HG02885 (cell line): ENCODE data around the gene DTNA.

Experiments
- ATAC-seq: cut with Tn5 transposase; IDR thresholded peaks from one replicate; pipeline ENCODE4 v1.9.1; 2021; ENCODE audit warnings: mild to moderate bottlenecking; ENCODE audit not compliant: unreplicated experiment, poor library complexity

The DTNA gene

GRCh38 chr18:34760444-34760843 lies 50.3 kb downstream of the DTNA start:
- no peak for ATAC-seq

DNA sequence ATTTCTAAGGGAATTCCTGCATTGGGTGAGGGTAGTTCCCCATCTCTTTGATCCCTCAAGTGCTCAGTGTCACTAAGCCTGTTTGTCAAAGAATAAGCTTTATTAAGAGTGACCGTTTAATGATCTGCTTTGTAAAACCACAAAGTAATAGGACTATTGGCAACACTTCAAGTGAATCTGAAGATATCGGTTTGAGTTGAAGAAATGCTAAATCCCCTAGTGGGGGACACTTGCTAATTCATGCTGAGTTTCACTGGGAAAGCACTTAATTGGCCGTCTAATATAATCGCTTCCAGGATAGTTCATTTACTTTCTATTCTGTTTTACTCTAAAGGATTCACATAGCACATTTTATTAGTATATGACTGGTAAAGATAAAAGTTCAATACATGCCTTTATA lies 54.4 kb downstream of the DTNA start:
- no peak for ATAC-seq

DNA sequence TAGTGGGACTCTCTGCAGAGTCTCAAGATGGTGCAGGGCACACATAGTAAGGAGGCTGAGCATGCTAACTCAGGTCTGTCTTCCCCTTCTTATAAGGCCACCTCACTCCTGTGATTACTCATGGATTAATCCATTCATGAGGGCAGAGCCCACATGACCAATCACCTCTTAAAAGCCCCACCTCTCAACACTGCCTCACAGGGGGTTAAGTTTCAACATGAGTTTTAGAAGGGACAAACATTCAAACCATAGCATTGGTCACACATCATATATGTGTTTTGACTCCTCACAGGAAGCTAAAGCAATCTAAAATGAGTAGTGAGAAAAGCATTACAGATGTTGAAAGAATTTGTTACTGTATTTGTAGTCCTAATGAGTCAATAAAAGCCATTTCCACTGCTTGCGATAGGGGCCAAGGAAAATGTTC lies 57.5 kb downstream of the DTNA start:
- peak; percentile 62 for ATAC-seq

GRCh38 chr18:34771958-34772357 lies 61.9 kb downstream of the DTNA start:
- no peak for ATAC-seq

DNA sequence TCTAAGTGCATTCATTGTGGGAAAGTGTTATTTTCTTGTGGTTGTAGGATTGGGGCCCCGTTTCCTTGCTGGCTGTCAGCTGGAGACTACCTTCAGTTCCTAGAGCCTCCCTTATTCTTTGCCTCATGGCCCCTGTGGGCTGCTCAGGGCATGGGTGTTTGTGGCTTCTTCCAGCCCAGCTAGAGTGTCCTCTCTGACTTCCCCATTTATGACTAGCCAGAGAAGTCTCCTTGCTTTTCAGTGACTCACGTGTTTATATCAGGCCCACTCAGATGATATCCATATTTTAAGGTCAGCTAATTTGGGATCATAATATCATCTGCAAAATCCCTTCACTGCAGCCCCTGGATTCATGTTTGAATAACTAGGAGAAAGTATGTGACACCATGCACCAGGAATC lies 62.8 kb downstream of the DTNA start:
- ATAC-seq = no peak

GRCh38 chr18:34773378-34773777 lies 63.3 kb downstream of the DTNA start:
- ATAC-seq = no peak

- no peak for ATAC-seq
Observed at GRCh38 chr18:34773961-34774766, 64.1 kb downstream of the DTNA start.

- ATAC-seq = no peak
Observed at GRCh38 chr18:34775461-34775860, 65.4 kb downstream of the DTNA start.

DNA sequence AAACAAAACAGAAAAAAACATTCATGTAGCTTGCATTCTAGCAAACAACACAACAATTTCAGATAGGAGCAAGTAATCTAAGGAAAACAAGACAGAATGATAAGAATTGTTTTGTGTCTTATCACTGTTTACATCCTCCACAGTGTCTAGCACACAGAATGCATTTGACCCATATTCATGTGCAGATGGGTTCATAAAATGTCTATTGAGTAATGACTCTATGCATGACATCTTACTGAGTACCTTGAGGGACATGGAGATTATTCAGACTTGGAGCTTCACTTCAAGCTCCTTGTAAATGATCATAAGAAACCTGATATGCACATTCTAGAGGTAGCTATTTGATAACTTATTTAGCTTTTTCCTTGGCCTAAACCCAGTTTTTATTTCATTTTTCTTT lies 69.0 kb downstream of the DTNA start:
- ATAC-seq = no peak

GRCh38 chr18:34780856-34781255 lies 70.8 kb downstream of the DTNA start:
- no peak for ATAC-seq

DNA sequence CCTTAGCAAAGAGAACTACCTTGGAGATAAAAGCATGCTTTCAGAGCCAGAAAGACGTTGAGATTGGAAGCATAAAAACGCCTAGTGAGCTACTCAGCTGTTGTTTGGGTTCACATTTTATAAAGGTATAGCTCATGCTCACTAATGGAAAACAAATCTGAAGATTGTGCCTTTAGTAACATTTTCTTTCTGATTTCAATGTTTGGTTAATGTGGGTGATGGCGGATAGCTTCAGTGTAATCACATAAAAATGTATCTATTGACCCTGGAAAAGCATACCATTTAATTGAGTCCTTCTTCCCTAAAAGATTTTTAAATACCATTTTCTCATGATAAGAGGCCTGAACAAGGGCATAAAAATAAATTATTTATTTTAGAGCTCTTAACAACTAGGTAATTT lies 73.4 kb downstream of the DTNA start:
- ATAC-seq = no peak

DNA sequence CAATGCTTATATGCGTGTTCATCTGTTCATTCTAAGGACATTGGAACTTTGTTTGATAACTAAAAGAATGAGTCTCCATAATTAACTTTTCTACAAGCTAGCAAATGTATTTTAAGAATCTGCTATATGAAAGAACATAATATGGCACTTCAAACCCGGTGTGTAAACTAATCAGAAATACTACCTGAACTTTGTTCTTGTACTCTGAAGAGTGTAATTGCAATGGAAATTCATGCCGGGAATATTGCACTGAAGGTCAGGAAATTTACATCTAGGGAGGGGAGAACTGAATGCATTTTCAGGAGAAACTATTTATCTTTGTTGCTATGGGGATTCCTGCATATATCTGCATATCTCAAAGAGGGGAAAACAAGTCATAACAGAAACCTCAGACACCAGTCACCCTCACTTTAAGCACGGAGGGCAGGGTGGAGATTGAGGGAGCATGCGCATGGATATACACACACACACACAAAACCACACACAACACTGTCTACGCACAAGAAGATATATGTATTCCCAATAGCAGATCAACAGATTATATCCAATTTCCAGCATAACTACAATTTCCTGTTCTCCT lies 76.2 kb downstream of the DTNA start:
- no peak for ATAC-seq

DNA sequence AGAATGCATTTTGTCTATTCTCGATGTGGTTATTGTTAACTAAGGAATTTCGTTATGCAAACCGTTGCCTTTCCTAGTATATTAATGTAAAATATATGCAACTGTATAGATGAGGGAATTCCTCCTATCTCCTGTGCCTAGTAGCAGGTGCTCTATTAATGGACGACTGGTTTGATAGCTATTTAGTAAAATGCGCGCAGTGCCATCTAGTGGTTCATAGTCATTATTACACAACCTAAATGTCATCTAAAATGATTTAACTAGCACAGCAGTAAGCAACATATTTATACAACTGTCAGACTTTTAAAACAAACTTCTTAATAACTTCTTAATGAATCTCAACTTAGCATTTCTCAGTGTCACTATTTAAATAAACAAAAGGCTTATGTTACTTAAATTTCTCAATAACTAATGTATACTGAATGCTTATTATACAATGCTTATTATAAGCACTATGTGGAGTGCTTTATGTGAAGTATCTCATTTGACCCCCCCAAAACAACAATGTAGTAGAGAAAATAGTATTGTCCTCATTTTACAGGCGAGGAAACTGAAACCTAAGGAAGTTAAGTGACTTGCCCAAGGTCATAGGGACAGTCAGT lies 77.9 kb downstream of the DTNA start:
- peak; percentile 81 for ATAC-seq

- peak; percentile 38 for ATAC-seq
Observed at GRCh38 chr18:34789768-34790344, 79.8 kb downstream of the DTNA start.

- no peak for ATAC-seq
Observed at GRCh38 chr18:34794348-34794747, 84.2 kb downstream of the DTNA start.

- ATAC-seq = no peak
Observed at GRCh38 chr18:34795070-34795732, 85.1 kb downstream of the DTNA start.

- ATAC-seq = no peak
Observed at GRCh38 chr18:34796035-34796657, 86.0 kb downstream of the DTNA start.

GRCh38 chr18:34799291-34799690 lies 89.2 kb downstream of the DTNA start:
- ATAC-seq = no peak

DNA sequence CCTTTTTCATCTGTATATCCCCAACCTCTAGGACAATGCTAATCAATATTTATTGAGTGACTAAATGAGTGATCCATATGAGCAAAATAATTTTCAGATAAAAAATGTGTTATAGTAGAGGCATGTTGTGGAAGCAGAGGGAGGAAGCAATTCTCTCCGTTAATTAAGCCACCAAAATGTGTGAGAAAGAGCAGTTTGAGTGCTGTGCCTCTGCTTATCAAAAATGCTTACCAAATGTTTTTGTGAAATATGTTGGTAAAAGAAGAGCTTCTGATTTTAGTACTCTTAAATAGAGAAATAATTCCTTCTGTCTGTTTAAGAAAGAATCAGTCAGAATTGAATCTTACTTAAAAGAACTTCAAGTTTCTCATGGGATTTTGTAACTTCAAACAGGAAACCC lies 90.3 kb downstream of the DTNA start:
- no peak for ATAC-seq

DNA sequence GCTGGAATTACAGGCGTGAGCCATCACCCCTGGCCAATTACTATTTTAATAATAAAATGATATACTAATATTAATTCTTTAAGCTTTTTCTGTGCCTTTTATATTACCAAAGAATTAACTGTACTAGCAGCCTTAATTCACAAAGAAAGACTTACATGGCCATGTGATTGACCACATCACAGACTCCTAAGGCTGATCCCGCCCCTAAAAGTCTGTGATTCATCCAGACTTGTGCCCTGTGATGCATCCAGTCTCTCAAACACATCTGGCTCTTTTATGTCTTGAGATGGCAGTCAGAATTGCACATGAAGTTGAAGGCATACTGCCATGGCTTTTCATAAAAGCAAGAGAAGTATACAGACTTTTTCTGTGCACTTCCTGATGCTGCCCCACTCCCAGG lies 91.7 kb downstream of the DTNA start:
- ATAC-seq = no peak
